ENCODE data around the gene ANKRD60. TPM values are rescaled to one million over a fixed set of nuclear protein-coding genes. Genes with fewer than 3 reads are reported as not detected.

Gene ANKRD60
- total and polyA plus RNA-seq, 2 donors: not detected

DNA sequence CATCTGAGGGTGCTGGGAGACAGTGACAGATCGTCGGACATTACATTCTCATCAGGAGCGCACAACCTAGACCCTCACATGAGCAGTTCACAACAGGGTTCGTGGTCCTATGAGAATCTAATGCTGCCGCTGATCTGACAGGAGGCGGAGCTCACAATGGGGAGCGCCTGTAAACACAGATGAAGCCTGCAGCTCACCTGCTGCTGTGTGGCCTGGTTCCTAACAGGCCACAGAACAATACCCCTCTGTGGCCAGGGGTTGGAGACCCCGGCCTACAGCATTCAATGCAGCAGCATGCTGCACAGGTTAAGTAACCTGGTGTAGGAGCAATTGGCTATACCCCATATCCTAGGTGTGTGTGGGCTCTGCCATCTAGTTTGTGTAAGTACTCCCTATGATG is 19.5 kb downstream of the ANKRD60 start:
- H3K36me3 ChIP-seq (ENCODE audit: control insufficient read depth in 2 of 2, insufficient read depth in 2 of 2, low read length in 1 of 2): no peaks in the 10 kb centered on the region
- H3K27me3 ChIP-seq (ENCODE audit: control insufficient read depth in 2 of 2, insufficient read depth in 1 of 2, low read length in 1 of 2): peaks cover 0 to 21% of the 10 kb centered on the region in 2 donors
- DNase-seq (ENCODE audit: low read depth in 6 of 9, low spot score in 9 of 9): no peak
- WGBS: 90% methylated on average over 8 of the region's 8 CpGs
- no peaks in the 10 kb centered on the region for H3K9me3 ChIP-seq (ENCODE audit: control insufficient read depth in 2 of 2, insufficient read depth in 1 of 2, low read length in 1 of 2)
- H3K4me1 ChIP-seq (ENCODE audit: control insufficient read depth in 2 of 2, insufficient read depth in 2 of 2, low read length in 2 of 2): no peaks in the 10 kb centered on the region
- H3K27ac ChIP-seq (ENCODE audit: low read depth in 1 of 2, low read length in 1 of 2): no peak overlapping the region
- H3K4me3 ChIP-seq (ENCODE audit: low read length in 2 of 2): no peak overlapping the region

- 96% methylated on average over 31 of the region's 31 CpGs for WGBS
- no peak for DNase-seq (ENCODE audit: low read depth in 6 of 9, low spot score in 9 of 9)
- no peaks in the 10 kb centered on the region for H3K36me3 ChIP-seq (ENCODE audit: control insufficient read depth in 2 of 2, insufficient read depth in 2 of 2, low read length in 1 of 2)
- no peaks in the 10 kb centered on the region for H3K9me3 ChIP-seq (ENCODE audit: control insufficient read depth in 2 of 2, insufficient read depth in 1 of 2, low read length in 1 of 2)
- no peak overlapping the region for H3K4me3 ChIP-seq (ENCODE audit: low read length in 2 of 2)
- H3K4me1 ChIP-seq (ENCODE audit: control insufficient read depth in 2 of 2, insufficient read depth in 2 of 2, low read length in 2 of 2): no peaks in the 10 kb centered on the region
- H3K27me3 ChIP-seq (ENCODE audit: control insufficient read depth in 2 of 2, insufficient read depth in 1 of 2, low read length in 1 of 2): peaks cover 0 to 16% of the 10 kb centered on the region in 2 donors
- H3K27ac ChIP-seq (ENCODE audit: low read depth in 1 of 2, low read length in 1 of 2): no peak overlapping the region
Measured at GRCh38 chr20:58205850-58206249, 22.6 kb downstream of the ANKRD60 start.

GRCh38 chr20:58202044-58202443 is 26.4 kb downstream of the ANKRD60 start:
- DNase-seq (ENCODE audit: low read depth in 6 of 9, low spot score in 9 of 9): no peak
- Histone ChIP-seq H3K4me1 (ENCODE audit: control insufficient read depth in 2 of 2, insufficient read depth in 2 of 2, low read length in 2 of 2) (no peaks in the 10 kb centered on the region), H3K9me3 (ENCODE audit: control insufficient read depth in 2 of 2, insufficient read depth in 1 of 2, low read length in 1 of 2) (no peaks in the 10 kb centered on the region), H3K27me3 (ENCODE audit: control insufficient read depth in 2 of 2, insufficient read depth in 1 of 2, low read length in 1 of 2) (no peaks in the 10 kb centered on the region), H3K4me3 (ENCODE audit: low read length in 2 of 2) (no peak overlapping the region), H3K36me3 (ENCODE audit: control insufficient read depth in 2 of 2, insufficient read depth in 2 of 2, low read length in 1 of 2) (no peaks in the 10 kb centered on the region), H3K27ac (ENCODE audit: low read depth in 1 of 2, low read length in 1 of 2) (no peak overlapping the region)

GRCh38 chr20:58201616-58202015 is 26.8 kb downstream of the ANKRD60 start:
- Histone ChIP-seq H3K4me3 (ENCODE audit: low read length in 2 of 2) (no peak overlapping the region), H3K36me3 (ENCODE audit: control insufficient read depth in 2 of 2, insufficient read depth in 2 of 2, low read length in 1 of 2) (no peaks in the 10 kb centered on the region), H3K27ac (ENCODE audit: low read depth in 1 of 2, low read length in 1 of 2) (no peak overlapping the region), H3K9me3 (ENCODE audit: control insufficient read depth in 2 of 2, insufficient read depth in 1 of 2, low read length in 1 of 2) (no peaks in the 10 kb centered on the region), H3K27me3 (ENCODE audit: control insufficient read depth in 2 of 2, insufficient read depth in 1 of 2, low read length in 1 of 2) (peaks cover 0 to 2% of the 10 kb centered on the region in 2 donors), H3K4me1 (ENCODE audit: control insufficient read depth in 2 of 2, insufficient read depth in 2 of 2, low read length in 2 of 2) (no peaks in the 10 kb centered on the region)
- DNase-seq (ENCODE audit: low read depth in 6 of 9, low spot score in 9 of 9): no peak
- WGBS: 94% methylated on average over 9 of the region's 9 CpGs

- WGBS: 96% methylated on average over 4 of the region's 4 CpGs
- Histone ChIP-seq H3K36me3 (ENCODE audit: control insufficient read depth in 2 of 2, insufficient read depth in 2 of 2, low read length in 1 of 2) (no peaks in the 10 kb centered on the region), H3K27ac (ENCODE audit: low read depth in 1 of 2, low read length in 1 of 2) (no peak overlapping the region), H3K4me1 (ENCODE audit: control insufficient read depth in 2 of 2, insufficient read depth in 2 of 2, low read length in 2 of 2) (no peaks in the 10 kb centered on the region), H3K27me3 (ENCODE audit: control insufficient read depth in 2 of 2, insufficient read depth in 1 of 2, low read length in 1 of 2) (peaks cover 0 to 2% of the 10 kb centered on the region in 2 donors), H3K9me3 (ENCODE audit: control insufficient read depth in 2 of 2, insufficient read depth in 1 of 2, low read length in 1 of 2) (no peaks in the 10 kb centered on the region), H3K4me3 (ENCODE audit: low read length in 2 of 2) (no peak overlapping the region)
- DNase-seq (ENCODE audit: low read depth in 6 of 9, low spot score in 9 of 9): no peak
Measured at GRCh38 chr20:58199469-58199868, 29.0 kb downstream of the ANKRD60 start.

- Histone ChIP-seq H3K27me3 (ENCODE audit: control insufficient read depth in 2 of 2, insufficient read depth in 1 of 2, low read length in 1 of 2) (peaks cover 0 to 2% of the 10 kb centered on the region in 2 donors), H3K4me1 (ENCODE audit: control insufficient read depth in 2 of 2, insufficient read depth in 2 of 2, low read length in 2 of 2) (no peaks in the 10 kb centered on the region), H3K27ac (ENCODE audit: low read depth in 1 of 2, low read length in 1 of 2) (no peak overlapping the region), H3K9me3 (ENCODE audit: control insufficient read depth in 2 of 2, insufficient read depth in 1 of 2, low read length in 1 of 2) (no peaks in the 10 kb centered on the region), H3K36me3 (ENCODE audit: control insufficient read depth in 2 of 2, insufficient read depth in 2 of 2, low read length in 1 of 2) (no peaks in the 10 kb centered on the region), H3K4me3 (ENCODE audit: low read length in 2 of 2) (no peak overlapping the region)
- WGBS: 88% methylated on average over 9 of the region's 9 CpGs
- no peak for DNase-seq (ENCODE audit: low read depth in 6 of 9, low spot score in 9 of 9)
Measured at GRCh38 chr20:58198901-58199355, 29.5 kb downstream of the ANKRD60 start.

GRCh38 chr20:58198384-58198783 is 30.1 kb downstream of the ANKRD60 start:
- Histone ChIP-seq H3K4me3 (ENCODE audit: low read length in 2 of 2) (no peak overlapping the region), H3K27me3 (ENCODE audit: control insufficient read depth in 2 of 2, insufficient read depth in 1 of 2, low read length in 1 of 2) (peaks cover 0 to 2% of the 10 kb centered on the region in 2 donors), H3K27ac (ENCODE audit: low read depth in 1 of 2, low read length in 1 of 2) (no peak overlapping the region), H3K36me3 (ENCODE audit: control insufficient read depth in 2 of 2, insufficient read depth in 2 of 2, low read length in 1 of 2) (no peaks in the 10 kb centered on the region), H3K9me3 (ENCODE audit: control insufficient read depth in 2 of 2, insufficient read depth in 1 of 2, low read length in 1 of 2) (no peaks in the 10 kb centered on the region), H3K4me1 (ENCODE audit: control insufficient read depth in 2 of 2, insufficient read depth in 2 of 2, low read length in 2 of 2) (no peaks in the 10 kb centered on the region)
- DNase-seq (ENCODE audit: low read depth in 6 of 9, low spot score in 9 of 9): no peak
- WGBS: 84% methylated on average over 4 of the region's 4 CpGs

DNA sequence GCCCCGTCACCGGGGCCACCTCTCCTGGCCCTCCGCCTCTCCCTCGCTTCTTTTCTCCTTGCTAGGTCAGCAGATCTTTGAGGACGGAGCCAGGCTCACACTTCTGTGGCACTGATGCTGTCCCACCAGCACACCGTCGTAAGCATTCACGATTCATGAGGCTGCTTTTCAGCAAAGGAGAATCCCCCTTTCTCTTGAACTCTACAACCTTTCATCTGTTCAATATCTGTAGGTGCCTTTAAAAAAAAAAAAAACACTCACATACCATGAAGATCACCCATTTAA is 31.3 kb downstream of the ANKRD60 start:
- no peak for DNase-seq (ENCODE audit: low read depth in 6 of 9, low spot score in 9 of 9)
- 97% methylated on average over 8 of the region's 8 CpGs for WGBS
- no peaks in the 10 kb centered on the region for H3K9me3 ChIP-seq (ENCODE audit: control insufficient read depth in 2 of 2, insufficient read depth in 1 of 2, low read length in 1 of 2)
- no peaks in the 10 kb centered on the region for H3K36me3 ChIP-seq (ENCODE audit: control insufficient read depth in 2 of 2, insufficient read depth in 2 of 2, low read length in 1 of 2)
- H3K4me1 ChIP-seq (ENCODE audit: control insufficient read depth in 2 of 2, insufficient read depth in 2 of 2, low read length in 2 of 2): no peaks in the 10 kb centered on the region
- no peak overlapping the region for H3K27ac ChIP-seq (ENCODE audit: low read depth in 1 of 2, low read length in 1 of 2)
- H3K27me3 ChIP-seq (ENCODE audit: control insufficient read depth in 2 of 2, insufficient read depth in 1 of 2, low read length in 1 of 2): peaks cover 0 to 2% of the 10 kb centered on the region in 2 donors
- no peak overlapping the region for H3K4me3 ChIP-seq (ENCODE audit: low read length in 2 of 2)

GRCh38 chr20:58196402-58197184 is 31.9 kb downstream of the ANKRD60 start:
- H3K4me1 ChIP-seq (ENCODE audit: control insufficient read depth in 2 of 2, insufficient read depth in 2 of 2, low read length in 2 of 2): no peaks in the 10 kb centered on the region

More at GRCh38 chr20:58196402-58197184, 31.9 kb downstream of the ANKRD60 start:
- H3K27ac ChIP-seq (ENCODE audit: low read depth in 1 of 2, low read length in 1 of 2): no peak overlapping the region
- no peak for DNase-seq (ENCODE audit: low read depth in 6 of 9, low spot score in 9 of 9)
- peaks cover 0 to 2% of the 10 kb centered on the region in 2 donors for H3K27me3 ChIP-seq (ENCODE audit: control insufficient read depth in 2 of 2, insufficient read depth in 1 of 2, low read length in 1 of 2)
- no peaks in the 10 kb centered on the region for H3K36me3 ChIP-seq (ENCODE audit: control insufficient read depth in 2 of 2, insufficient read depth in 2 of 2, low read length in 1 of 2)
- H3K9me3 ChIP-seq (ENCODE audit: control insufficient read depth in 2 of 2, insufficient read depth in 1 of 2, low read length in 1 of 2): no peaks in the 10 kb centered on the region
- WGBS: 93% methylated on average over 24 of the region's 24 CpGs
- H3K4me3 ChIP-seq (ENCODE audit: low read length in 2 of 2): no peak overlapping the region
